Esophagus squamous epithelium (tissue), 4 donors: ENCODE measurements around the gene SMPD3.

Source experiments
- CTCF ChIP-seq, 6 experiments: fragments of 450-650 bp in 4 of 6; fragments of 200-600 bp in 2 of 6; sonication (generic) in 2 of 6; IDR thresholded peaks; one replicate each; pipeline ENCODE4 v1.5.1; 2016 to 2019; ENCODE audit warnings: antibody characterized with exemption in 6 of 6, mild to moderate bottlenecking in 4 of 6, moderate library complexity in 4 of 6
- POLR2A ChIP-seq, 4 donors: fragments of 450-650 bp; IDR thresholded peaks; one replicate each; pipeline ENCODE4 v1.6.1; 2017; ENCODE audit warnings: antibody characterized with exemption in 4 of 4, mild to moderate bottlenecking in 4 of 4, moderate library complexity in 3 of 4

GRCh38 chr16:68480084-68480995 is 32.0 kb upstream of the SMPD3 start:
- no peak for TF ChIP-seq POLR2A (IDR thresholded peaks at IDR 0.05)
- no peak for TF ChIP-seq CTCF (IDR thresholded peaks at IDR 0.05)
